ENCODE data around the gene PADI2.

PADI2 gene

DNA sequence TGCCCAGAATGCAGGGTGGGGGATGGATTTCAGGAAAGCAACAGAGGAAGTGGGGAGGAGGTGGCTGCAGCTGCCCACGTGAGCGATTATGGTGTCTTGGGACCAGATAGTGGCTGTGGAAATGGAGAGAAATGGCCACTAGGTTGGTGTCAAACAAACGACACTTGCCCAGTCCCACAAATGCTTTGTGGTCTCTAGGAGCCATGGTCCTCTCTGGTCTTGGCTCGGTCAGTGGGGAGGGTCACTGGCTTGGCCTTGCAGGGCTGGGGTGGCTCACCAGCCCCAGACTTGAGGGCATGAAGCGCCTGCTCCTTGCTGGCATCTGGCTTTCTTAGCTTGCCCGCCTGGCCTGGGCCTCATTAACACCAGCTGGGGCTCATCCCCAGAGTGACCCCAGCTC is 7.2 kb downstream of the PADI2 start:
- Mint-ChIP-seq H3K4me1 (ENCODE audit: low read depth) (no peaks in the 10 kb centered on the region), H3K9me3 (no peaks in the 10 kb centered on the region), H3K36me3 (ENCODE audit: low read depth) (no peaks in the 10 kb centered on the region), H3K27ac (no peak overlapping the region), H3K4me3 (no peak overlapping the region), H3K27me3 (ENCODE audit: low read depth) (peaks cover 14% of the 10 kb centered on the region)

DNA sequence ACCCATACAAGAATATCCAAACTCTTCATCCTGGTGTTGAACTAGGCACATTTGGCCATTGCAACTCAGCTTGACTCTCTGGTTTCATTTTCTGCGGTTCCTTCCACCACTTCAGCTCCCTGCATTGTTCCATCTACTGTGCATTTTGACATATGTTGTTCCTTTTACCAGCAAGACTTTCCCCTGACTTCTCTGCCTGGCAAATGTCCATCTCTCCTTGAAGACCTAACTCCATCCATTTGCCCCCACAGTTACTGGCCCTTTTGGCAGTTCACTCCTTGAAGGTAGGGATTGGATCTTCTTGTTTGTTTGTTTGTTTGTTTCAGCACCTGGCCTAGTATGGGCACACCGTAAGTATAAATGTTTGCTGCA is 8.7 kb downstream of the PADI2 start:
- no peak overlapping the region for H3K27ac Mint-ChIP-seq
- no peaks in the 10 kb centered on the region for H3K36me3 Mint-ChIP-seq (ENCODE audit: low read depth)
- no peaks in the 10 kb centered on the region for H3K4me1 Mint-ChIP-seq (ENCODE audit: low read depth)
- no peaks in the 10 kb centered on the region for H3K9me3 Mint-ChIP-seq
- no peaks in the 10 kb centered on the region for H3K27me3 Mint-ChIP-seq (ENCODE audit: low read depth)
- no peak overlapping the region for H3K4me3 Mint-ChIP-seq

DNA sequence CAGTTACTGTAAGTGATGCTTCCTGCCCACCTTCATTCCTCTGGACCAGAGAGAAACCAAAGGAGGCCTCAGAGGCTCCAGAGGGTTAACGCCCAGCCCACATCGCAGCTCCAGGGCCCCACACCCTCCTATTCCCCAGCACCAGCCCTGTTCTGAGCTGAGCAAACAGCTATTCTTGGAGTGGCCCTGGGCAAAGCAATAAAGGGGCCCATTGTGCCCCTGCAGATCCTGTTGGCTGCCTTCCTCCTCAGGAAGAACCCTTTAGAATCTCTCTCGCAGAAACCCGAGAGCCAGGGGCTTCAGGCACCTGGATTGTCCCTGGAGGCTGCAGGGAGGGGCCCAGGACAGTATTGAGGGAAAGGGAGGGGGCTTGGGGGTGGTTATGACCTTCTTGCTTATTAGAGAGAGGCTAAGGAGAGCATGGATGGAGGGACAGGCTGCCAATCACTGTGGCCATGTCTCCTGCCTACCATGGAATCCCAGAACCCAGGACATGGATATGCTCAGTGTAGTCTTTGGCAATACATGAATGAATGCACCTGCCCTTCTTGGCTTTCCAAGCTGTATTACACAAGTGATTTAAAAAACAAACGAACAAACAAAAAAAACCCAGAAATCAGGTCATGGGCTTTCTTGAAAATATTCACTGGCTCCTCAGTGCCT is 9.2 kb downstream of the PADI2 start:
- H3K4me3 Mint-ChIP-seq: no peak overlapping the region
- H3K36me3 Mint-ChIP-seq (ENCODE audit: low read depth): no peaks in the 10 kb centered on the region
- H3K27me3 Mint-ChIP-seq (ENCODE audit: low read depth): no peaks in the 10 kb centered on the region
- no peaks in the 10 kb centered on the region for H3K9me3 Mint-ChIP-seq
- H3K4me1 Mint-ChIP-seq (ENCODE audit: low read depth): no peaks in the 10 kb centered on the region
- no peak overlapping the region for H3K27ac Mint-ChIP-seq

- Mint-ChIP-seq H3K4me1 (ENCODE audit: low read depth) (no peaks in the 10 kb centered on the region), H3K36me3 (ENCODE audit: low read depth) (no peaks in the 10 kb centered on the region), H3K4me3 (no peak overlapping the region), H3K27me3 (ENCODE audit: low read depth) (no peaks in the 10 kb centered on the region), H3K9me3 (no peaks in the 10 kb centered on the region), H3K27ac (no peak overlapping the region)
Observed at GRCh38 chr1:17108786-17109185, 10.5 kb downstream of the PADI2 start.

GRCh38 chr1:17108360-17108759 is 10.9 kb downstream of the PADI2 start:
- Mint-ChIP-seq H3K27me3 (ENCODE audit: low read depth) (no peaks in the 10 kb centered on the region), H3K4me3 (no peak overlapping the region), H3K36me3 (ENCODE audit: low read depth) (no peaks in the 10 kb centered on the region), H3K4me1 (ENCODE audit: low read depth) (no peaks in the 10 kb centered on the region), H3K27ac (no peak overlapping the region), H3K9me3 (no peaks in the 10 kb centered on the region)

GRCh38 chr1:17104782-17105181 is 14.5 kb downstream of the PADI2 start:
- no peaks in the 10 kb centered on the region for H3K27me3 Mint-ChIP-seq (ENCODE audit: low read depth)
- H3K4me1 Mint-ChIP-seq (ENCODE audit: low read depth): no peaks in the 10 kb centered on the region
- H3K27ac Mint-ChIP-seq: no peak overlapping the region
- H3K36me3 Mint-ChIP-seq (ENCODE audit: low read depth): no peaks in the 10 kb centered on the region
- no peak overlapping the region for H3K4me3 Mint-ChIP-seq
- H3K9me3 Mint-ChIP-seq: no peaks in the 10 kb centered on the region

DNA sequence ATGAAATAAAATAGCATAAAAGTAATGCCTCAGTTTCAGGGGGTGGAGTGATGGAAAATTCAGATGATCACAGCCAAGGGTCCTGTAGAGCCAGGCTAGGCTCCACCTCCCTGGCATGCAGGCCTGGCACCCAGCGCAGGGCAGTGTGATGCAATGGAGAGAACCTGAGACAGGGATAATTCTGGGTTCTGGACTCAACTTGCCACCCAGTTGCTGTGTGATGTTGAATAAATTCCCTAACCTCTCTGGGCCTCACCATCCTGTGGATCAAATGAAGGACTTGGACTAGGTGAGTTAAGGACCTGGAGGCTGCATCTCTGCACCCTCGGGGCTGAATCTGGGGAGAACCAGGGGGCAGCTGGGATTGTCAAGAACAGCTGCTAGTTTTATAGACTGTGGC is 17.0 kb downstream of the PADI2 start:
- Mint-ChIP-seq H3K27ac (no peak overlapping the region), H3K4me1 (ENCODE audit: low read depth) (no peaks in the 10 kb centered on the region), H3K27me3 (ENCODE audit: low read depth) (no peaks in the 10 kb centered on the region), H3K9me3 (no peaks in the 10 kb centered on the region), H3K36me3 (ENCODE audit: low read depth) (no peaks in the 10 kb centered on the region), H3K4me3 (no peak overlapping the region)

DNA sequence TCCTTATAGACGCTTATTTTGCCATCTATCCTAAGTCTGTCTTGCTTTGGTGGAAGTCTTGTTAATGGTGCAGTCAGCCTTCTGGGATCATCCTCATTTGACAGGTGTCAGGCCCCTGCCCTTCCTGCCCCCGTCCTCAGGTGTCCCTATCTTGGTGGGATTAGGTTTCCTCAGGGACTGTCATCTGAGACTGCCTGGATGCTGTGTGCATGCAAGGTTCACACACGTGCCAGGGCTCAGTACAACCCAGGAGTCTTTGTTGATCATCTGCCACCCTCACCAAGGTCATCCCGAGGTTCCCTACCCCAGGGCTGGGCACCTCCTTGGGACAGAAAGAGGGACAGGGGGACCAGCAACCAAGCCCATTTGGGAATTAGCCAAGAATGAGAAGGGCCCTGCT is 18.0 kb downstream of the PADI2 start:
- H3K36me3 Mint-ChIP-seq (ENCODE audit: low read depth): no peaks in the 10 kb centered on the region
- no peak overlapping the region for H3K4me3 Mint-ChIP-seq
- no peaks in the 10 kb centered on the region for H3K4me1 Mint-ChIP-seq (ENCODE audit: low read depth)
- H3K27me3 Mint-ChIP-seq (ENCODE audit: low read depth): no peaks in the 10 kb centered on the region
- H3K27ac Mint-ChIP-seq: no peak overlapping the region
- H3K9me3 Mint-ChIP-seq: no peaks in the 10 kb centered on the region

DNA sequence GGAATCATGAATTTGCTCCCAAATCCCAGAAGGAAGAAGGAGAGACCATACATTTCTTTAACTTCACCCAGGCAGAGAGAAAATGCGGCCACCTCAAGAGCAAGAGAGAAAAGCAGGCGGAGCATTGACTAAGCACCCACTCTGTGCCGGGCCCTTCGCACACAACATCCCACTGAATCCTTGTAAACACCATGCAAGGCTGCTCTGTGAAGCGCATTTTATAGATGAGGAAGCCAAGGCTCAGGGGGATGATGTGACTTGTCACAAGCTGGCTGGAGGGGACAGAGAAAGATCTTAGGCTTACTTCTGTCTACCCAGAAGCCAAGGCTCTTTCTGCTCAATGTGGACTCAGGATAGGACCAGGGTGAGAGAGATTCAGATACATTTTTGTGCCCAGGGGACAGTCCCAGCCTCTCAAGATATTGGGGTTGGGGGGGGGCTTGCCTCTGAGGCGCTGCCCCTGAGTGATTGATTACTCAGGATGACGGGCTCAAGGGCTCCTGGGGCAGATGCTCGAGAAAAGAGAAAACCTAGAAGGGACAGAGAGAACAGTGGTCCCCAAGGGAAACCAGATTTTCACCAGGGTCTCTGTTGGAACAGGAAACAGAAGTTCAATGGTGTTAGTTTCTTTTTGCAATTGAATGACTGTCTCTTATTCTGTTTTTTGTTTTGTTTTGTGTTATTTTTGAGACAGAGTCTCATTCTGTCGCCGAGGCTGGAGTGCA is 19.5 kb downstream of the PADI2 start:
- H3K9me3 Mint-ChIP-seq: no peaks in the 10 kb centered on the region
- no peaks in the 10 kb centered on the region for H3K27me3 Mint-ChIP-seq (ENCODE audit: low read depth)
- H3K27ac Mint-ChIP-seq: no peak overlapping the region
- no peaks in the 10 kb centered on the region for H3K4me1 Mint-ChIP-seq (ENCODE audit: low read depth)
- H3K36me3 Mint-ChIP-seq (ENCODE audit: low read depth): no peaks in the 10 kb centered on the region
- no peak overlapping the region for H3K4me3 Mint-ChIP-seq

DNA sequence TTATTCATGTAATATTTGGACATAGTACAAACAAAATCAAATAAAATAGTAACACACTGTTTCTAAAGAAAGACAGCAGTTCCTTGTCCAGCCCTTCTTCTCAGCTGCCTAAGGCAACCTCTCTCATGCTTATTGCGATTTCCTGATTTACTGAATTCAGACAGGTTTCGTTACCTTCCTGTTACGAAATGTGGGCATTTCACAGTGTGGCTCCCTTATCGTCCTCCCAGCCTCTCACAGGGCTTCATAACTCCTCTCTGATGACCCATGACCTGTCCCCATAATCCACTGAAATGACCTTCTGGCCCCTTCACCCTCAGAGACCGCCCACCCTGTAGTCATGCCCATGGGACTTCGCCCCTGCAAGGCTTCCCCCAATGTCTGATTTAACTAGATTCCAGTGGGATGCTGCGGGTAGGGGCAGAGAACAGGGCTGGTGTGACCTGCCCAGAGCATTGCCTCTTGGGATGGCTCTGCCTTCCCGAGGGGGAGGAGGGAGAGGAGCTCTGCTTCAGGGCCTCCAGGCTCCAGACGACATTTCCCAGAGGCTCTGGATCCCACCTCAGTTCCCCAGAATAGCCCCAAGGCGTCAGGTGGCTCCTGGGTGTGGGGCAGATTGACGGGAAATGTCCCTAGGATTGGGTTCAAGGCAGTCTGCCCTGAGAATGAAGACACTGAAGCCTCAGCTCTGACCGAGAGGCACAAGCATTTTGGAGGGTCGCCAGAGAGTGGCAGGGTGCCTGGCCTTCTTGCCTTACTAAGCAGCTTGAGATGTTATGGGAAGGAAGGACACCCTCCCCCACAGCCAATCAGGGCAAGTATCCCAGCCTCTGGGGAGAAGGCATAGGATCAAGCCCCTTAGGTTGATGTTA is 20.6 kb downstream of the PADI2 start:
- Mint-ChIP-seq H3K36me3 (ENCODE audit: low read depth) (no peaks in the 10 kb centered on the region), H3K4me1 (ENCODE audit: low read depth) (no peaks in the 10 kb centered on the region), H3K4me3 (no peak overlapping the region), H3K9me3 (no peaks in the 10 kb centered on the region), H3K27me3 (ENCODE audit: low read depth) (no peaks in the 10 kb centered on the region), H3K27ac (no peak overlapping the region)

DNA sequence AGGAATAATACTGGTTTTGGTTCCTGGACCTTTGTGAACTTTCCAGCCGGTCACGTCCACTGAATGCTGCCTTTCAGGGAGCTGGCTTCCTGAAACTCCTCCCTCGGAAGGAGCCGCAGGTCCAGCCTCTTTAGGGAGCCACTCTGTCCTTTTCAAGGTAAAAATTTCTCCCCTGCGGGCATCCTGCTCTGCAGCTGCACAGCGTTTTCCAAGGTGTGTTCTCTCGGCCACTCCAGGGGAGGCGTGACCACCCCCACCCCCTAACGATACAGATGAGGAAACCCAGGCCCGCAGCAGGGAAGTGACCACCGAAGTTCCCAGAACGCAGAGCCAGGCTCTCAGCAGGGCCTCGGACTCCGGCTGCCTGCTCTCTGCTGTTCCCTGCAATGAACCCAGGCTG is 21.5 kb downstream of the PADI2 start:
- Mint-ChIP-seq H3K9me3 (no peaks in the 10 kb centered on the region), H3K36me3 (ENCODE audit: low read depth) (no peaks in the 10 kb centered on the region), H3K4me1 (ENCODE audit: low read depth) (no peaks in the 10 kb centered on the region), H3K27me3 (ENCODE audit: low read depth) (no peaks in the 10 kb centered on the region), H3K4me3 (no peak overlapping the region), H3K27ac (no peak overlapping the region)

GRCh38 chr1:17097147-17097546 is 22.1 kb downstream of the PADI2 start:
- Mint-ChIP-seq H3K27me3 (ENCODE audit: low read depth) (no peaks in the 10 kb centered on the region), H3K27ac (no peak overlapping the region), H3K4me1 (ENCODE audit: low read depth) (no peaks in the 10 kb centered on the region), H3K9me3 (no peaks in the 10 kb centered on the region), H3K36me3 (ENCODE audit: low read depth) (no peaks in the 10 kb centered on the region), H3K4me3 (no peak overlapping the region)

DNA sequence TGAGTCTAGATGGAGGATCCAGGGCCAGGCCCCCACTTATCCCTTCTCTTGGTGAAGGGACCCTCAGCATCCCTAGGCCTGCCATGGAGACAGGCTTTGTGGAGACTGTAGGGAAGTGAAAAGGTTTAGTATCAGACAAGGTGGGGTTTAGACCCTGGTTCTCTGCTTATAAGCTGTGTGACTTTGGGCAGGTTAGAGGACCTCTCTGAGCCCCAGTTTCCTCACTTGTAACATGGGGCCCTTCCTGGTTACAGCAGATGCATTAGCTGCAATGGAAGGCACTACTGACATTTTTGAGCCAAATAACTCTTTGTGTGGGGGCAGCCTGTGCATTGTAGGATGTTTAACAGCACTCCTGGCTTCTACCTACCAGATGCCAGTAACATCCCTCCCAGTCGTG is 22.7 kb downstream of the PADI2 start:
- H3K4me3 Mint-ChIP-seq: no peak overlapping the region
- no peaks in the 10 kb centered on the region for H3K27me3 Mint-ChIP-seq (ENCODE audit: low read depth)
- no peak overlapping the region for H3K27ac Mint-ChIP-seq
- no peaks in the 10 kb centered on the region for H3K36me3 Mint-ChIP-seq (ENCODE audit: low read depth)
- H3K4me1 Mint-ChIP-seq (ENCODE audit: low read depth): no peaks in the 10 kb centered on the region
- H3K9me3 Mint-ChIP-seq: no peaks in the 10 kb centered on the region

GRCh38 chr1:17095141-17095540 is 24.1 kb downstream of the PADI2 start:
- H3K36me3 Mint-ChIP-seq (ENCODE audit: low read depth): no peaks in the 10 kb centered on the region
- no peaks in the 10 kb centered on the region for H3K9me3 Mint-ChIP-seq
- no peaks in the 10 kb centered on the region for H3K4me1 Mint-ChIP-seq (ENCODE audit: low read depth)
- H3K4me3 Mint-ChIP-seq: no peak overlapping the region
- no peaks in the 10 kb centered on the region for H3K27me3 Mint-ChIP-seq (ENCODE audit: low read depth)
- H3K27ac Mint-ChIP-seq: no peak overlapping the region

DNA sequence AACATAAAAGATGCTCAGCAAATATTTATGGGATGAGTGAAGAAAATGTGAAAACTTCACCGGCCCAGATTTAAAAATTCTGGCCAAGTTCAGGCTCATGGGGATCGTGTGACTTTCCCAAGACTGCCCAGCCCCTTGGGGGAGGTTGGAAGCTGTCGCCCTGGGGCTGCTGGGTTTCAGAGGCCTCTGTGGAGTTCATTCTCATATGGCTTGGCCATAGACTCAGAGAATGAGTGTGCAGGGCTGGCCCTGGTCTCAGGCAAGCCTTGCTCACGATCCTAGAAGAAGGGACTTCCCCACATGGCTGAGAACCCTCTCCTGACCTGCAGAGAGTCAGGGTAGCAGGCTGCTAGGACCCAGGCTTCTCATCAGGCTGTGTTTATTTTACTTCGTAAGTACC is 24.6 kb downstream of the PADI2 start:
- H3K4me1 Mint-ChIP-seq (ENCODE audit: low read depth): no peaks in the 10 kb centered on the region
- no peaks in the 10 kb centered on the region for H3K27me3 Mint-ChIP-seq (ENCODE audit: low read depth)
- no peak overlapping the region for H3K4me3 Mint-ChIP-seq
- H3K9me3 Mint-ChIP-seq: no peaks in the 10 kb centered on the region
- no peak overlapping the region for H3K27ac Mint-ChIP-seq
- no peaks in the 10 kb centered on the region for H3K36me3 Mint-ChIP-seq (ENCODE audit: low read depth)
